ENCODE measurements around the gene OPN3. TPM values are rescaled to one million over a fixed set of nuclear protein-coding genes. Genes with fewer than 3 reads are reported as not detected.

Gene OPN3
- total RNA-seq, 4 donors from 2014 or later: 5.3 to 12.4 (median 8.0) TPM

DNA sequence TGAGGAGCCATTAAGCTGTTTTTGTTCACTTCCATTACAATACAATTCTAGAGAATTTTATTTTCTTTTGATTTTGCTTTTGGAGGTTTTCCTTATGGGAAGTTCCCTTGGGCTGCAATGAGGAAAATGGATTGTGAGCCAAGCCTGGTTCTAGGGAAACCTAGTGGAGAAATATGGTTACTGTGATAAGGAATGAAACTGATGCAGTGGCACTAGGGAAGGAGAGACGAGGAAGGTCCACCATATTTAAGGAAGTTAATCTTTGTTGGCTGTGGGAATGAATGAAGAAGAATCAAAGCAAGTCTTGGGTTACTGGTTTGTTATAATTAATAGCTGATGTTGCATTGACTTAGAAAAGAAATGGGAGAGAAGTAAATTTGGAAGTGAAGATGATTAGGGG is 28.4 kb downstream of the OPN3 start:
- intact Hi-C loops (cut with DNase I): loop anchor here (5.0 to 10.0 kb wide), 2 partner anchors 233 to 386 kb away; partner anchors contain the start of genes EXO1 and MAP1LC3C
- no peaks in the 10 kb centered on the region for H3K36me3 ChIP-seq
- peaks cover 0 to 4% (median 0%) of the 10 kb centered on the region in 4 donors for H3K4me1 ChIP-seq
- no peak overlapping the region for H3K27ac ChIP-seq (replicated peaks in 1 of 4)
- DNase-seq (ENCODE audit: extremely low spot score): no peak
- H3K27me3 ChIP-seq: peaks cover 0 to 6% (median 0%) of the 10 kb centered on the region in 4 donors
- WGBS: 68% methylated on average over 1 of the region's 1 CpG
- no peak overlapping the region for H3K4me3 ChIP-seq
- TF ChIP-seq EP300 (IDR thresholded peaks at IDR 0.05) (no peak), POLR2A (IDR thresholded peaks at IDR 0.05; ENCODE audit: low read depth) (no peak), POLR2AphosphoS5 (IDR thresholded peaks at IDR 0.05) (no peak)
- TF ChIP-seq, protein P1, sequence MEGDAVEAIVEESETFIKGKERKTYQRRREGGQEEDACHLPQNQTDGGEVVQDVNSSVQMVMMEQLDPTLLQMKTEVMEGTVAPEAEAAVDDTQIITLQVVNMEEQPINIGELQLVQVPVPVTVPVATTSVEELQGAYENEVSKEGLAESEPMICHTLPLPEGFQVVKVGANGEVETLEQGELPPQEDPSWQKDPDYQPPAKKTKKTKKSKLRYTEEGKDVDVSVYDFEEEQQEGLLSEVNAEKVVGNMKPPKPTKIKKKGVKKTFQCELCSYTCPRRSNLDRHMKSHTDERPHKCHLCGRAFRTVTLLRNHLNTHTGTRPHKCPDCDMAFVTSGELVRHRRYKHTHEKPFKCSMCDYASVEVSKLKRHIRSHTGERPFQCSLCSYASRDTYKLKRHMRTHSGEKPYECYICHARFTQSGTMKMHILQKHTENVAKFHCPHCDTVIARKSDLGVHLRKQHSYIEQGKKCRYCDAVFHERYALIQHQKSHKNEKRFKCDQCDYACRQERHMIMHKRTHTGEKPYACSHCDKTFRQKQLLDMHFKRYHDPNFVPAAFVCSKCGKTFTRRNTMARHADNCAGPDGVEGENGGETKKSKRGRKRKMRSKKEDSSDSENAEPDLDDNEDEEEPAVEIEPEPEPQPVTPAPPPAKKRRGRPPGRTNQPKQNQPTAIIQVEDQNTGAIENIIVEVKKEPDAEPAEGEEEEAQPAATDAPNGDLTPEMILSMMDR (IDR thresholded peaks at IDR 0.05): no peak
- no peaks in the 10 kb centered on the region for H3K9me3 ChIP-seq

DNA sequence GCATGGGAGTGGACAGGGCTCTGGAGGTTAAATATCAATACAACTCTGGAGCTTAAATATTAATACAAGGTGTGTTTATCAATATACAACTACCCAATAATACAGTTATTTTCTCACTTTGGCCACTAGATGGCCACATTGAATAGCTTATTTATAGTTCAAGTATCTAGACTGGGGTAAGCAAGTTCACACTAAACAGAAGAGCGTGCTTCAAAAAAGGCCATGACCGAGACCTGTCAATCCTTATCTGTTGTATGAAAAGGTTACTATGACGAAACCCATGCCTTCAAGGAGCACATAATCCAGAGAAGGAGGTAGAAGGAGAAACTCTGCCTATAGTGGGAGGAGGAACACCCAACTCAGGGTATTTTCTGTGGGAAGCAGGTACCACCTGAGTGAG is 29.1 kb downstream of the OPN3 start:
- intact Hi-C loops (cut with DNase I): loop anchor here (5.0 to 10.0 kb wide), 2 partner anchors 234 to 386 kb away; partner anchors contain the start of genes EXO1 and MAP1LC3C
- Histone ChIP-seq H3K27me3 (peaks cover 0 to 6% (median 0%) of the 10 kb centered on the region in 4 donors), H3K36me3 (no peaks in the 10 kb centered on the region), H3K4me3 (no peak overlapping the region), H3K4me1 (peaks cover 0 to 4% (median 0%) of the 10 kb centered on the region in 4 donors), H3K9me3 (no peaks in the 10 kb centered on the region), H3K27ac (replicated peaks in 1 of 4) (no peak overlapping the region)
- TF ChIP-seq, protein P1 (IDR thresholded peaks at IDR 0.05): peak; percentile 66 to 71 (median 68)
- no peak for TF ChIP-seq EP300 (IDR thresholded peaks at IDR 0.05)
- WGBS: 25% methylated on average over 3 of the region's 3 CpGs
- DNase-seq (ENCODE audit: extremely low spot score): no peak

GRCh38 chr1:241610056-241610815 is 29.9 kb downstream of the OPN3 start:
- Histone ChIP-seq H3K36me3 (no peaks in the 10 kb centered on the region), H3K4me1 (peaks cover 0 to 4% (median 0%) of the 10 kb centered on the region in 4 donors), H3K27ac (replicated peaks in 1 of 4) (no peak overlapping the region), H3K27me3 (no peaks in the 10 kb centered on the region), H3K9me3 (no peaks in the 10 kb centered on the region), H3K4me3 (no peak overlapping the region)
- 47% methylated on average over 8 of the region's 8 CpGs for WGBS
- no peak for TF ChIP-seq POLR2AphosphoS5 (IDR thresholded peaks at IDR 0.05)
- TF ChIP-seq EP300 (IDR thresholded peaks at IDR 0.05): no peak
- TF ChIP-seq, protein P1 (IDR thresholded peaks at IDR 0.05): no peak
- no peak for TF ChIP-seq POLR2A (IDR thresholded peaks at IDR 0.05; ENCODE audit: low read depth)
- DNase-seq (ENCODE audit: extremely low spot score): no peak
- intact Hi-C loops (cut with DNase I): loop anchor here (5.0 to 10.0 kb wide), 2 partner anchors 235 to 387 kb away; partner anchors contain the start of genes EXO1 and MAP1LC3C

DNA sequence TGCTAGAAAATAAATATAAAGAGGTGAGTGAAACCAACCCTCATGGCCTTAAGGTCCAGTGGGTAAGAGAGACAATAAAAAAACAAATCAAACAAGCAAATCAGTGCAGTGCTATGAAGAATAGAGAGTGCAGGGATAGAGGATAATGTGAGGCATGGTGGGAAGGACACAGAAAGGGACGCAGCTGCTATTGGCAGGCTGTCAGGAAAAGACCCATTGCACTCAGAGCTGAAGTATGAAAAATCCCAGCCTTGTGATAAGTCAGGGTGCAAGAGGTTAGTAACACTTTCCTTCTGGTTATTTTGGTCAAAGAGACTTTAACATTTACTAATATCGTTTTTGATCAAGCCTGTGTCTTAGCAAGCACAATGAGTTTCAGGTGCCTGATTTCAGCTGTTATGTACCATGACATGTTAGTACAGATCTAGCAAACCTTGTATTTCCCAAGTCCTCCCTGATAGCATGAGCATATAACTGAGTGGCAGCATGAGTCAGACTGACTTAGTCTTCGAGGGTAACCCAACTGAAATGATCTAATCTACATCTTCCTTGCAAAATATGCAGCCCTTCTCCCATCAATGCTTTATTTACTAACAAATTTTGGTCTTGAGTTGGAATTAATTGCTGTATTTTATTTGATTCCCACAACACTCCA is 31.7 kb downstream of the OPN3 start:
- Histone ChIP-seq H3K36me3 (no peaks in the 10 kb centered on the region), H3K4me3 (no peak overlapping the region), H3K9me3 (no peaks in the 10 kb centered on the region), H3K27ac (replicated peaks in 1 of 4) (no peak overlapping the region), H3K27me3 (no peaks in the 10 kb centered on the region), H3K4me1 (peaks cover 0 to 4% (median 0%) of the 10 kb centered on the region in 4 donors)
- intact Hi-C loops (cut with DNase I): no loop called here
- WGBS: 40% methylated on average over 3 of the region's 3 CpGs
- TF ChIP-seq, protein P1 (IDR thresholded peaks at IDR 0.05): no peak
- no peak for TF ChIP-seq EP300 (IDR thresholded peaks at IDR 0.05)
- TF ChIP-seq POLR2AphosphoS5 (IDR thresholded peaks at IDR 0.05): no peak
- TF ChIP-seq POLR2A (IDR thresholded peaks at IDR 0.05; ENCODE audit: low read depth): no peak
- DNase-seq (ENCODE audit: extremely low spot score): no peak
